Stimulated activated CD4-positive, alpha-beta T cell treated with anti-CD3 and anti-CD28 coated beads, Interleukin-4, amount 100 ng/mL, for 48 hours (primary cell): ENCODE results near the gene SRSF7.
"Not testable (repeated sequence)": the region's sequence is repeated elsewhere in the genome, so short reads cannot be mapped to it uniquely, and the experiment has no call there.

Experiments used
- DNase-seq, 2 donors: peaks; one replicate each; pipeline ENCODE4 v3.0.0-alpha.2; 2020; ENCODE audit warnings: low read depth in 2 of 2

Gene SRSF7

GRCh38 chr2:38750891-38751595 is at the start of gene SRSF7:
TSS of gene SRSF7 (minus strand) at chr2:38751361. CDS start at chr2:38751256, 105 bp downstream.
- peak; percentile 92 to 95 for DNase-seq

- DNase-seq, result no peak
These were observed 46.8 kb upstream of the SRSF7 start for GRCh38 chr2:38797953-38798352.

- DNase-seq, result no peak
These were observed 46.1 kb upstream of the SRSF7 start for GRCh38 chr2:38797250-38797676.

- not testable (repeated sequence) for DNase-seq
These were observed 43.9 kb upstream of the SRSF7 start for GRCh38 chr2:38795016-38795415.

- DNase-seq, result no peak
These were observed 43.2 kb upstream of the SRSF7 start for GRCh38 chr2:38794235-38794946.

- no peak for DNase-seq
These were observed 42.4 kb upstream of the SRSF7 start for GRCh38 chr2:38793511-38793910.

GRCh38 chr2:38792751-38793150 is 41.6 kb upstream of the SRSF7 start:
- no peak for DNase-seq

GRCh38 chr2:38792321-38792720 is 41.2 kb upstream of the SRSF7 start:
- DNase-seq, result not testable (repeated sequence)

GRCh38 chr2:38791744-38792143 is 40.6 kb upstream of the SRSF7 start:
- DNase-seq, result no peak

GRCh38 chr2:38789691-38790090 is 38.5 kb upstream of the SRSF7 start:
- no peak for DNase-seq

GRCh38 chr2:38788306-38788705 is 37.1 kb upstream of the SRSF7 start:
- DNase-seq, result no peak

- DNase-seq, result no peak
These were observed 32.4 kb upstream of the SRSF7 start for GRCh38 chr2:38783586-38783985.

GRCh38 chr2:38778687-38779082 is 27.5 kb upstream of the SRSF7 start:
- DNase-seq, result no peak

GRCh38 chr2:38776531-38776930 is 25.4 kb upstream of the SRSF7 start:
- no peak for DNase-seq

GRCh38 chr2:38775921-38776225 is 24.7 kb upstream of the SRSF7 start:
- DNase-seq, result no peak

GRCh38 chr2:38775097-38775920 is 24.1 kb upstream of the SRSF7 start:
- DNase-seq, result no peak

GRCh38 chr2:38771632-38772031 is 20.5 kb upstream of the SRSF7 start:
- DNase-seq, result no peak

- DNase-seq, result no peak
These were observed 14.4 kb upstream of the SRSF7 start for GRCh38 chr2:38765551-38765950.

- no peak for DNase-seq
These were observed 14.0 kb upstream of the SRSF7 start for GRCh38 chr2:38765149-38765548.

GRCh38 chr2:38763728-38764127 is 12.6 kb upstream of the SRSF7 start:
- no peak for DNase-seq

GRCh38 chr2:38763228-38763627 is 12.1 kb upstream of the SRSF7 start:
- DNase-seq, result no peak

GRCh38 chr2:38755891-38756290 is 4.7 kb upstream of the SRSF7 start:
- not testable (repeated sequence) for DNase-seq

GRCh38 chr2:38754506-38754905 is 3.3 kb upstream of the SRSF7 start:
- no peak for DNase-seq
